Measurements from ENCODE around the gene ZNF503.
A peak's percentile ranks its signal among the peaks of the same experiment; 100 is the strongest.

The ZNF503 gene

GRCh38 chr10:75396631-75397495, 4.7 kb downstream of the ZNF503 start:
- H3K9ac ChIP-seq (ENCODE audit: low read length) = peak overlapping the region; percentile 100
- H3K27me3 ChIP-seq (replicated peaks; ENCODE audit: control insufficient read depth, insufficient read depth, low read length) = no peaks in the 10 kb centered on the region
- H3K36me3 ChIP-seq (ENCODE audit: control insufficient read depth, insufficient read depth, low read length, severe bottlenecking) = peaks cover 20% of the 10 kb centered on the region
- H3K9me3 ChIP-seq (ENCODE audit: control insufficient read depth, low read length) = no peaks in the 10 kb centered on the region
- H3K4me1 ChIP-seq (ENCODE audit: control insufficient read depth, insufficient read depth, low read length) = peaks cover 11% of the 10 kb centered on the region
- peak overlapping the region; percentile 95 for H3K4me3 ChIP-seq (ENCODE audit: low read length)
- DNase-seq (ENCODE audit: low read depth) = peak; percentile 59

GRCh38 chr10:75395932-75396630, 5.5 kb downstream of the ZNF503 start:
- Histone ChIP-seq H3K4me3 (ENCODE audit: low read length) (peak overlapping the region; percentile 95), H3K36me3 (ENCODE audit: control insufficient read depth, insufficient read depth, low read length, severe bottlenecking) (peaks cover 20% of the 10 kb centered on the region), H3K9me3 (ENCODE audit: control insufficient read depth, low read length) (no peaks in the 10 kb centered on the region), H3K9ac (ENCODE audit: low read length) (peak overlapping the region; percentile 100), H3K27me3 (replicated peaks; ENCODE audit: control insufficient read depth, insufficient read depth, low read length) (no peaks in the 10 kb centered on the region), H3K4me1 (ENCODE audit: control insufficient read depth, insufficient read depth, low read length) (peaks cover 11% of the 10 kb centered on the region)
- DNase-seq (ENCODE audit: low read depth) = peak; percentile 51

GRCh38 chr10:75395066-75395931, 6.3 kb downstream of the ZNF503 start:
- Histone ChIP-seq H3K4me1 (ENCODE audit: control insufficient read depth, insufficient read depth, low read length) (peaks cover 11% of the 10 kb centered on the region), H3K9me3 (ENCODE audit: control insufficient read depth, low read length) (no peaks in the 10 kb centered on the region), H3K27me3 (replicated peaks; ENCODE audit: control insufficient read depth, insufficient read depth, low read length) (no peaks in the 10 kb centered on the region), H3K36me3 (ENCODE audit: control insufficient read depth, insufficient read depth, low read length, severe bottlenecking) (peaks cover 20% of the 10 kb centered on the region), H3K4me3 (ENCODE audit: low read length) (peak overlapping the region; percentile 95), H3K9ac (ENCODE audit: low read length) (peak overlapping the region; percentile 100)
- peak; percentile 88 for DNase-seq (ENCODE audit: low read depth)

GRCh38 chr10:75394221-75394620, 7.3 kb downstream of the ZNF503 start:
- peaks cover 20% of the 10 kb centered on the region for H3K36me3 ChIP-seq (ENCODE audit: control insufficient read depth, insufficient read depth, low read length, severe bottlenecking)
- no peak overlapping the region for H3K9ac ChIP-seq (ENCODE audit: low read length)
- H3K27me3 ChIP-seq (replicated peaks; ENCODE audit: control insufficient read depth, insufficient read depth, low read length) = no peaks in the 10 kb centered on the region
- peaks cover 11% of the 10 kb centered on the region for H3K4me1 ChIP-seq (ENCODE audit: control insufficient read depth, insufficient read depth, low read length)
- H3K4me3 ChIP-seq (ENCODE audit: low read length) = no peak overlapping the region
- DNase-seq (ENCODE audit: low read depth) = no peak
- H3K9me3 ChIP-seq (ENCODE audit: control insufficient read depth, low read length) = no peaks in the 10 kb centered on the region

GRCh38 chr10:75392744-75393143, 8.8 kb downstream of the ZNF503 start:
- H3K36me3 ChIP-seq (ENCODE audit: control insufficient read depth, insufficient read depth, low read length, severe bottlenecking) = peaks cover 8% of the 10 kb centered on the region
- H3K4me3 ChIP-seq (ENCODE audit: low read length) = no peak overlapping the region
- no peak overlapping the region for H3K9ac ChIP-seq (ENCODE audit: low read length)
- peaks cover 11% of the 10 kb centered on the region for H3K4me1 ChIP-seq (ENCODE audit: control insufficient read depth, insufficient read depth, low read length)
- no peaks in the 10 kb centered on the region for H3K27me3 ChIP-seq (replicated peaks; ENCODE audit: control insufficient read depth, insufficient read depth, low read length)
- no peaks in the 10 kb centered on the region for H3K9me3 ChIP-seq (ENCODE audit: control insufficient read depth, low read length)
- no peak for DNase-seq (ENCODE audit: low read depth)

- no peak overlapping the region for H3K9ac ChIP-seq (ENCODE audit: low read length)
- peaks cover 8% of the 10 kb centered on the region for H3K36me3 ChIP-seq (ENCODE audit: control insufficient read depth, insufficient read depth, low read length, severe bottlenecking)
- H3K4me1 ChIP-seq (ENCODE audit: control insufficient read depth, insufficient read depth, low read length) = peaks cover 11% of the 10 kb centered on the region
- no peaks in the 10 kb centered on the region for H3K9me3 ChIP-seq (ENCODE audit: control insufficient read depth, low read length)
- no peaks in the 10 kb centered on the region for H3K27me3 ChIP-seq (replicated peaks; ENCODE audit: control insufficient read depth, insufficient read depth, low read length)
- H3K4me3 ChIP-seq (ENCODE audit: low read length) = no peak overlapping the region
- DNase-seq (ENCODE audit: low read depth) = no peak
Observed at GRCh38 chr10:75392271-75392670, 9.3 kb downstream of the ZNF503 start.

- H3K9me3 ChIP-seq (ENCODE audit: control insufficient read depth, low read length) = peaks cover 8% of the 10 kb centered on the region
- H3K9ac ChIP-seq (ENCODE audit: low read length) = no peak overlapping the region
- DNase-seq (ENCODE audit: low read depth) = no peak
- no peak overlapping the region for H3K4me3 ChIP-seq (ENCODE audit: low read length)
- H3K36me3 ChIP-seq (ENCODE audit: control insufficient read depth, insufficient read depth, low read length, severe bottlenecking) = peaks cover 15% of the 10 kb centered on the region
- H3K4me1 ChIP-seq (ENCODE audit: control insufficient read depth, insufficient read depth, low read length) = peaks cover 5% of the 10 kb centered on the region
- H3K27me3 ChIP-seq (replicated peaks; ENCODE audit: control insufficient read depth, insufficient read depth, low read length) = no peaks in the 10 kb centered on the region
Observed at GRCh38 chr10:75390178-75390577, 11.4 kb downstream of the ZNF503 start.

- Histone ChIP-seq H3K4me3 (ENCODE audit: low read length) (no peak overlapping the region), H3K27me3 (replicated peaks; ENCODE audit: control insufficient read depth, insufficient read depth, low read length) (no peaks in the 10 kb centered on the region), H3K9me3 (ENCODE audit: control insufficient read depth, low read length) (peaks cover 8% of the 10 kb centered on the region), H3K4me1 (ENCODE audit: control insufficient read depth, insufficient read depth, low read length) (no peaks in the 10 kb centered on the region), H3K36me3 (ENCODE audit: control insufficient read depth, insufficient read depth, low read length, severe bottlenecking) (peaks cover 7% of the 10 kb centered on the region), H3K9ac (ENCODE audit: low read length) (no peak overlapping the region)
- no peak for DNase-seq (ENCODE audit: low read depth)
Observed at GRCh38 chr10:75388082-75388481, 13.5 kb downstream of the ZNF503 start.

GRCh38 chr10:75386128-75386527, 15.4 kb downstream of the ZNF503 start:
- Histone ChIP-seq H3K4me3 (ENCODE audit: low read length) (no peak overlapping the region), H3K36me3 (ENCODE audit: control insufficient read depth, insufficient read depth, low read length, severe bottlenecking) (peaks cover 7% of the 10 kb centered on the region), H3K4me1 (ENCODE audit: control insufficient read depth, insufficient read depth, low read length) (peaks cover 9% of the 10 kb centered on the region), H3K9me3 (ENCODE audit: control insufficient read depth, low read length) (peaks cover 8% of the 10 kb centered on the region), H3K9ac (ENCODE audit: low read length) (no peak overlapping the region), H3K27me3 (replicated peaks; ENCODE audit: control insufficient read depth, insufficient read depth, low read length) (no peaks in the 10 kb centered on the region)
- no peak for DNase-seq (ENCODE audit: low read depth)

GRCh38 chr10:75379817-75380216, 21.7 kb downstream of the ZNF503 start:
- H3K9me3 ChIP-seq (ENCODE audit: control insufficient read depth, low read length) = no peaks in the 10 kb centered on the region
- no peak overlapping the region for H3K4me3 ChIP-seq (ENCODE audit: low read length)

More at GRCh38 chr10:75379817-75380216, 21.7 kb downstream of the ZNF503 start:
- Histone ChIP-seq H3K27me3 (replicated peaks; ENCODE audit: control insufficient read depth, insufficient read depth, low read length) (no peaks in the 10 kb centered on the region), H3K36me3 (ENCODE audit: control insufficient read depth, insufficient read depth, low read length, severe bottlenecking) (no peaks in the 10 kb centered on the region), H3K9ac (ENCODE audit: low read length) (no peak overlapping the region), H3K4me1 (ENCODE audit: control insufficient read depth, insufficient read depth, low read length) (peaks cover 30% of the 10 kb centered on the region)
- DNase-seq (ENCODE audit: low read depth) = no peak
